ENCODE results near the gene CYB5D1. TPM values are rescaled to one million over a fixed set of nuclear protein-coding genes. Genes with fewer than 3 reads are reported as not detected.

Gene CYB5D1
- polyA plus RNA-seq, 1 donor = 13.8 TPM

- H3K4me1 ChIP-seq (ENCODE audit: control insufficient read depth, insufficient read depth, low read length) = peaks cover 48% of the 10 kb centered on the region
- WGBS (ENCODE audit: insufficient coverage, low lambda C conversion rate) = no CpG with 5 or more reads among the region's 35 CpGs
- H3K36me3 ChIP-seq (ENCODE audit: control insufficient read depth, insufficient read depth, low read length) = peaks cover 20% of the 10 kb centered on the region
- no peaks in the 10 kb centered on the region for H3K9me3 ChIP-seq (ENCODE audit: control insufficient read depth, low read depth, low read length)
- H3K4me3 ChIP-seq (ENCODE audit: low read length) = peak overlapping the region; percentile 79
- peak; percentile 90 to 94 for DNase-seq
- H3K27ac ChIP-seq (ENCODE audit: low read length) = peak overlapping the region; percentile 87
- H3K27me3 ChIP-seq (ENCODE audit: control insufficient read depth, insufficient read depth, low read length) = no peaks in the 10 kb centered on the region
Observed at GRCh38 chr17:7887482-7888183, 29.8 kb downstream of the CYB5D1 start.

- Histone ChIP-seq H3K4me1 (ENCODE audit: control insufficient read depth, insufficient read depth, low read length) (peaks cover 46% of the 10 kb centered on the region), H3K9me3 (ENCODE audit: control insufficient read depth, low read depth, low read length) (no peaks in the 10 kb centered on the region), H3K27me3 (ENCODE audit: control insufficient read depth, insufficient read depth, low read length) (no peaks in the 10 kb centered on the region), H3K27ac (ENCODE audit: low read length) (peak within 1 kb of the TSS; percentile 87), H3K4me3 (ENCODE audit: low read length) (peak within 1 kb of the TSS; percentile 79), H3K36me3 (ENCODE audit: control insufficient read depth, insufficient read depth, low read length) (peaks cover 25% of the 10 kb centered on the region)
- 18% methylated on average over 3 of the region's 18 CpGs for WGBS (ENCODE audit: insufficient coverage, low lambda C conversion rate)
- no peak for DNase-seq
Observed at GRCh38 chr17:7888184-7888920, 30.5 kb downstream of the CYB5D1 start, which contains the start of gene CHD3. Gene CHD3 (plus strand): TSS chr17:7888789. CDS start chr17:7889001, 212 bp downstream.

- no peak overlapping the region for H3K4me3 ChIP-seq (ENCODE audit: low read length)
- peaks cover 40% of the 10 kb centered on the region for H3K4me1 ChIP-seq (ENCODE audit: control insufficient read depth, insufficient read depth, low read length)
- no peaks in the 10 kb centered on the region for H3K9me3 ChIP-seq (ENCODE audit: control insufficient read depth, low read depth, low read length)
- H3K36me3 ChIP-seq (ENCODE audit: control insufficient read depth, insufficient read depth, low read length) = peaks cover 35% of the 10 kb centered on the region
- H3K27me3 ChIP-seq (ENCODE audit: control insufficient read depth, insufficient read depth, low read length) = no peaks in the 10 kb centered on the region
- WGBS (ENCODE audit: insufficient coverage, low lambda C conversion rate) = no CpG with 5 or more reads among the region's 11 CpGs
- H3K27ac ChIP-seq (ENCODE audit: low read length) = peak overlapping the region; percentile 87
- DNase-seq = peak; percentile 76 to 79
Observed at GRCh38 chr17:7889166-7889955, 31.6 kb downstream of the CYB5D1 start.

- H3K4me1 ChIP-seq (ENCODE audit: control insufficient read depth, insufficient read depth, low read length) = peaks cover 17% of the 10 kb centered on the region
- WGBS (ENCODE audit: insufficient coverage, low lambda C conversion rate) = 90% methylated on average over 3 of the region's 15 CpGs
- no peak overlapping the region for H3K4me3 ChIP-seq (ENCODE audit: low read length)
- H3K27ac ChIP-seq (ENCODE audit: low read length) = no peak overlapping the region
- DNase-seq = no peak
- no peaks in the 10 kb centered on the region for H3K27me3 ChIP-seq (ENCODE audit: control insufficient read depth, insufficient read depth, low read length)
- H3K9me3 ChIP-seq (ENCODE audit: control insufficient read depth, low read depth, low read length) = no peaks in the 10 kb centered on the region
- peaks cover 65% of the 10 kb centered on the region for H3K36me3 ChIP-seq (ENCODE audit: control insufficient read depth, insufficient read depth, low read length)
Observed at GRCh38 chr17:7893187-7893880, 35.5 kb downstream of the CYB5D1 start.

- H3K27me3 ChIP-seq (ENCODE audit: control insufficient read depth, insufficient read depth, low read length) = no peaks in the 10 kb centered on the region
- H3K4me3 ChIP-seq (ENCODE audit: low read length) = no peak overlapping the region
- no peak overlapping the region for H3K27ac ChIP-seq (ENCODE audit: low read length)
- peaks cover 8% of the 10 kb centered on the region for H3K4me1 ChIP-seq (ENCODE audit: control insufficient read depth, insufficient read depth, low read length)
- no CpG with 5 or more reads among the region's 9 CpGs for WGBS (ENCODE audit: insufficient coverage, low lambda C conversion rate)
- no peak for DNase-seq
- H3K9me3 ChIP-seq (ENCODE audit: control insufficient read depth, low read depth, low read length) = no peaks in the 10 kb centered on the region
- peaks cover 74% of the 10 kb centered on the region for H3K36me3 ChIP-seq (ENCODE audit: control insufficient read depth, insufficient read depth, low read length)
Observed at GRCh38 chr17:7894226-7894625, 36.4 kb downstream of the CYB5D1 start.

- Histone ChIP-seq H3K4me3 (ENCODE audit: low read length) (no peak overlapping the region), H3K36me3 (ENCODE audit: control insufficient read depth, insufficient read depth, low read length) (peaks cover 80% of the 10 kb centered on the region), H3K27ac (ENCODE audit: low read length) (no peak overlapping the region), H3K9me3 (ENCODE audit: control insufficient read depth, low read depth, low read length) (no peaks in the 10 kb centered on the region), H3K4me1 (ENCODE audit: control insufficient read depth, insufficient read depth, low read length) (peaks cover 2% of the 10 kb centered on the region), H3K27me3 (ENCODE audit: control insufficient read depth, insufficient read depth, low read length) (no peaks in the 10 kb centered on the region)
- WGBS (ENCODE audit: insufficient coverage, low lambda C conversion rate) = no CpG with 5 or more reads among the region's 8 CpGs
- DNase-seq = no peak
Observed at GRCh38 chr17:7894866-7895265, 37.1 kb downstream of the CYB5D1 start.

- no peaks in the 10 kb centered on the region for H3K4me1 ChIP-seq (ENCODE audit: control insufficient read depth, insufficient read depth, low read length)
- WGBS (ENCODE audit: insufficient coverage, low lambda C conversion rate) = 87% methylated on average over 4 of the region's 13 CpGs
- H3K9me3 ChIP-seq (ENCODE audit: control insufficient read depth, low read depth, low read length) = no peaks in the 10 kb centered on the region
- H3K27me3 ChIP-seq (ENCODE audit: control insufficient read depth, insufficient read depth, low read length) = no peaks in the 10 kb centered on the region
- no peak overlapping the region for H3K27ac ChIP-seq (ENCODE audit: low read length)
- H3K4me3 ChIP-seq (ENCODE audit: low read length) = no peak overlapping the region
- H3K36me3 ChIP-seq (ENCODE audit: control insufficient read depth, insufficient read depth, low read length) = peaks cover 81% of the 10 kb centered on the region
- no peak for DNase-seq
Observed at GRCh38 chr17:7897090-7897489, 39.3 kb downstream of the CYB5D1 start.

GRCh38 chr17:7897773-7898172, 40.0 kb downstream of the CYB5D1 start:
- Histone ChIP-seq H3K9me3 (ENCODE audit: control insufficient read depth, low read depth, low read length) (no peaks in the 10 kb centered on the region), H3K4me1 (ENCODE audit: control insufficient read depth, insufficient read depth, low read length) (no peaks in the 10 kb centered on the region), H3K36me3 (ENCODE audit: control insufficient read depth, insufficient read depth, low read length) (peaks cover 85% of the 10 kb centered on the region), H3K27ac (ENCODE audit: low read length) (no peak overlapping the region), H3K27me3 (ENCODE audit: control insufficient read depth, insufficient read depth, low read length) (no peaks in the 10 kb centered on the region), H3K4me3 (ENCODE audit: low read length) (no peak overlapping the region)
- 63% methylated on average over 3 of the region's 6 CpGs for WGBS (ENCODE audit: insufficient coverage, low lambda C conversion rate)
- DNase-seq = peak in 1 of 2 donors; percentile 50

GRCh38 chr17:7903154-7904103, 45.6 kb downstream of the CYB5D1 start:
- no peaks in the 10 kb centered on the region for H3K9me3 ChIP-seq (ENCODE audit: control insufficient read depth, low read depth, low read length)
- H3K4me3 ChIP-seq (ENCODE audit: low read length) = no peak overlapping the region
- no peak for DNase-seq
- WGBS (ENCODE audit: insufficient coverage, low lambda C conversion rate) = no CpG with 5 or more reads among the region's 22 CpGs
- H3K36me3 ChIP-seq (ENCODE audit: control insufficient read depth, insufficient read depth, low read length) = peaks cover 97% of the 10 kb centered on the region
- no peaks in the 10 kb centered on the region for H3K27me3 ChIP-seq (ENCODE audit: control insufficient read depth, insufficient read depth, low read length)
- no peaks in the 10 kb centered on the region for H3K4me1 ChIP-seq (ENCODE audit: control insufficient read depth, insufficient read depth, low read length)
- H3K27ac ChIP-seq (ENCODE audit: low read length) = no peak overlapping the region

Data from large intestine (tissue), 3 donors.